BE2C (cell line): ENCODE measurements around the gene ZFP64.

ENCODE experiments used
- DNase-seq: peaks from one replicate; pipeline ENCODE4 v3.0.0-alpha.2; 2020
- H3K27me3 ChIP-seq: fragments of 250-450 bp; sonication (Bioruptor Pico); 2 replicates; pipeline ENCODE4 v1.5.1; 2020; ENCODE audit warnings: mild to moderate bottlenecking
- H3K36me3 ChIP-seq: fragments of 250-450 bp; sonication (Bioruptor Pico); 2 replicates; pipeline ENCODE4 v1.5.1; 2020; ENCODE audit warnings: mild to moderate bottlenecking
- H3K4me1 ChIP-seq: fragments of 250-450 bp; sonication (Bioruptor Pico); 2 replicates; pipeline ENCODE4 v1.5.1; 2020
- H3K4me3 ChIP-seq: 2 replicates; pipeline ENCODE4 v1.5.1; 2011; ENCODE audit warnings: low read depth, low read length
- H3K9me3 ChIP-seq: fragments of 250-450 bp; sonication (Bioruptor Pico); 2 replicates; pipeline ENCODE4 v1.5.1; 2020
- TF ChIP-seq, protein P1 (sequence below): IDR thresholded peaks from 2 replicates; pipeline ENCODE4 v1.5.1; 2012; ENCODE audit warnings: mild to moderate bottlenecking, low read depth, low read length

The ZFP64 gene

DNA sequence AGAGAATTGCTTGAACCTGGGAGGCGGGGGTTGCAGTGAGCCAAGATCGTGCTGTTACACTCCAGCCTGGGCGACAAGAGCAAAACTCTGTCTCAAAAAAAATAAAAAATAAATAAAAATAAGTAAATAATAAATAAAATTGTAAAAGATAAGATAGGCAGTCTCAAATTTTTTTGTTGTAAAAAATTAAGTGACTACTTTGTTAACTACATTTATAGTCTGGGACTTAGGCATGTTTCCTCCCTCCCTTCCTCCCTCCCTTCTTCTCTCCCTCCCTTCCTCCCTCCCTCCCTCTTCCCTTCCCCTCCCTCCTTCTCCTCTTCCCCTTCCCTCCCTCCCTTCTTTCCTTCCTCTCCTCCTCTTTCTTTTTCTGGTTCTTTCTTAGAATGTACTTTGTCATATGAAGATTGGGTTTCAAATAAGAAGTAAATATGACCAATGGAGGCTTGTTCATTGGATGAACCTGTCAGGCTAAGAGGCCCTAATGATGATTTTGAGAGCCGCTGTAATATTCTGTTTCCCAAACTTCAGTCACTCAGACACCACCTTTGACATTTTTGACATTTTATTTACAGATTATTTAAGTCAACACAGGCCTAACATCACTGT lies 24.2 kb downstream of the ZFP64 start:
- Histone ChIP-seq H3K4me3 (no peak overlapping the region), H3K27me3 (no peaks in the 10 kb centered on the region), H3K4me1 (no peaks in the 10 kb centered on the region), H3K36me3 (peaks cover 25% of the 10 kb centered on the region), H3K9me3 (no peaks in the 10 kb centered on the region)
- TF ChIP-seq, protein P1, sequence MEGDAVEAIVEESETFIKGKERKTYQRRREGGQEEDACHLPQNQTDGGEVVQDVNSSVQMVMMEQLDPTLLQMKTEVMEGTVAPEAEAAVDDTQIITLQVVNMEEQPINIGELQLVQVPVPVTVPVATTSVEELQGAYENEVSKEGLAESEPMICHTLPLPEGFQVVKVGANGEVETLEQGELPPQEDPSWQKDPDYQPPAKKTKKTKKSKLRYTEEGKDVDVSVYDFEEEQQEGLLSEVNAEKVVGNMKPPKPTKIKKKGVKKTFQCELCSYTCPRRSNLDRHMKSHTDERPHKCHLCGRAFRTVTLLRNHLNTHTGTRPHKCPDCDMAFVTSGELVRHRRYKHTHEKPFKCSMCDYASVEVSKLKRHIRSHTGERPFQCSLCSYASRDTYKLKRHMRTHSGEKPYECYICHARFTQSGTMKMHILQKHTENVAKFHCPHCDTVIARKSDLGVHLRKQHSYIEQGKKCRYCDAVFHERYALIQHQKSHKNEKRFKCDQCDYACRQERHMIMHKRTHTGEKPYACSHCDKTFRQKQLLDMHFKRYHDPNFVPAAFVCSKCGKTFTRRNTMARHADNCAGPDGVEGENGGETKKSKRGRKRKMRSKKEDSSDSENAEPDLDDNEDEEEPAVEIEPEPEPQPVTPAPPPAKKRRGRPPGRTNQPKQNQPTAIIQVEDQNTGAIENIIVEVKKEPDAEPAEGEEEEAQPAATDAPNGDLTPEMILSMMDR, result no peak
- no peak for DNase-seq

DNA sequence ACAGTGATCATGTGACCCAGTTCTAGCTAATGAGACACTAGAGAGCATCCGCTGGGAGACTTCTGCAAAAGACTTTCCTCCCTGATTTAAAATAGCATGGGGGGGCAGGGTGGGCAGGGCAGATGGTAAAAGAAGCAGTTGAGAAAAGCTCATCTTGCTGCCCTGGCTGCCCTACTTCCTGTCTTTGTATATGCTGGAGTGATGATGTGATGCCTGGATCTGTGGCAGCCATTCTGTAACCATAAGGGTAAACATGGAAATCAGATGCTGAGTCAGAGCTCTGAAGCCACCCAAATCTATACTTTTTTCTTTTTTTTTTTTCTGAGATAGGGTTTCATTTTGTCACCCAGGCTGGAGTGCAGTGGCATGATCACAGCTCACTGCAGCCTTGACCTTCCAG lies 25.4 kb downstream of the ZFP64 start:
- Histone ChIP-seq H3K27me3 (no peaks in the 10 kb centered on the region), H3K4me1 (no peaks in the 10 kb centered on the region), H3K9me3 (no peaks in the 10 kb centered on the region), H3K4me3 (no peak overlapping the region), H3K36me3 (peaks cover 25% of the 10 kb centered on the region)
- no peak for DNase-seq
- TF ChIP-seq, protein P1, result no peak

DNA sequence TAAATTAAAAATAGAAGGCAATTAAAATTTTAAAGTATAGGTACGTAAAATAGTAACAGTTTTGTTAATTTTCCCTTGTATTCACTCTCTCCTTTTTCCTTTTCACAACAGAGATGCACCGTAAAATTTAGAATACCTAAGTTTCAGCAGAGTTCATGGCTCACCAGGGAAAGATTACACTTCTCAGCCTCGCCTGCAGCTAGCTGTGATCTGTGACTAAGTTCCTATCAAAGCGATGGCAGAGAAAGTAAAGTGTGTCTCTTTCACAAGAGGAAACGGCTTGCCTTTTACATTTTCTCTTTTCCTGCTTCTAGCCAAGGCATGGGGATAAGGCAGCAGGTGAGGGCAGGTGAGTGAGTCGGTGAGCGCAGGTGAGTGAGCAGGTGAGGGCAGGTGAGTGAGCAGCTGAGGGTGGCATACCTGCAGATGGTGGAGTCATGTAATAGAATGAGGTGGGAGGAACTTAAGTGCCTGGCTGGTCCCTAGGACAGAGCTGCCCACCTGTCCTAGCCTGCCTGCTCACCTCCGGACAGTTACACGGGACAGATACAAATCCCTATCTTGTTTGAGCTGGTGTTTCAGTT lies 30.9 kb downstream of the ZFP64 start:
- no peak for DNase-seq
- no peaks in the 10 kb centered on the region for H3K4me1 ChIP-seq
- H3K27me3 ChIP-seq, result no peaks in the 10 kb centered on the region
- no peaks in the 10 kb centered on the region for H3K9me3 ChIP-seq
- TF ChIP-seq, protein P1, result no peak
- no peak overlapping the region for H3K4me3 ChIP-seq
- H3K36me3 ChIP-seq, result peaks cover 55% of the 10 kb centered on the region

DNA sequence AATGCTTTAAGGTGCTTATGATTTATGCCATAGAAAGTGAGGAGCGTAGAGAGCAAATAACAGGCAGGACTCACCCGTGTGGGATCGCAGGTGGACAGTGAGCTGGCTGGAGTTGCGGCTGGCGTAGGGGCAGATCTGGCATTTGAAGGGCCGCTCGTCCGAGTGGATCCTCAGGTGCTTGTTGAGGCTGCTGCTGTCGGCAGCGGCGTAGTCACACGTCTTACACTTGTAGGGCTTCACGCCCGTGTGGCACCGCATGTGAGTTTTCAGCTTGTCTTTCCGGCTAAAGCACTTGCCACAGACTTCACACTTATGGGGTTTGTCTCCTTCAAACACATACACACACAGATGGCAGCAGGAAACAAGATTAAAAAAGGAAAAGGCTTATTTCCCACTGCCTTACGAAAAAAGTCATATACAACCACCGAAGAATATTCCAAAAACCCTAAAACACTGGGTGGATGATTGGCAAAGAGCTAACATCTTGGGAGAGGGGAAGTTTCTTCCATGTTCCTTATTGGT lies 31.5 kb downstream of the ZFP64 start:
- DNase-seq, result no peak
- peaks cover 51% of the 10 kb centered on the region for H3K36me3 ChIP-seq
- H3K4me1 ChIP-seq, result no peaks in the 10 kb centered on the region
- H3K27me3 ChIP-seq, result no peaks in the 10 kb centered on the region
- TF ChIP-seq, protein P1, result no peak
- H3K4me3 ChIP-seq, result no peak overlapping the region
- H3K9me3 ChIP-seq, result no peaks in the 10 kb centered on the region

DNA sequence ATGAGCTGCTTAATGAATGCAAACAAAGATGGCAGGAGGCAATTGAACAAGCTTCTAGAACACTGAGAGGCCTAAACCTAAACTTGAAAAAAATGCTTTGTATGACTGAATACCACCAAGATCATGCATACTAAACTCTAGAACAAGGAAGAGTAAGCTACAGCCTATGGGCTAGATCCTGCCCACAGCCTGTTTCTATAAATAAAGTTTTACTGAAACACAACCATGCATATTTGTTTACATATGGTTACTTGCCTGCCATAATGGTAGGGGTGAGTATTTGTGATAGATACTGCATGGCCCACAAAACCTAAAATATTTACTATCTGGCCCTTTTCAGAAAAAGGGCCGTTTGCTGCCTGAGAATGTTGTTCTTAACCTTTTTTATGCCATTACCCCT lies 37.0 kb downstream of the ZFP64 start:
- TF ChIP-seq, protein P1, result no peak
- Histone ChIP-seq H3K4me3 (no peak overlapping the region), H3K9me3 (no peaks in the 10 kb centered on the region), H3K4me1 (no peaks in the 10 kb centered on the region), H3K36me3 (peaks cover 48% of the 10 kb centered on the region), H3K27me3 (no peaks in the 10 kb centered on the region)
- DNase-seq, result no peak

DNA sequence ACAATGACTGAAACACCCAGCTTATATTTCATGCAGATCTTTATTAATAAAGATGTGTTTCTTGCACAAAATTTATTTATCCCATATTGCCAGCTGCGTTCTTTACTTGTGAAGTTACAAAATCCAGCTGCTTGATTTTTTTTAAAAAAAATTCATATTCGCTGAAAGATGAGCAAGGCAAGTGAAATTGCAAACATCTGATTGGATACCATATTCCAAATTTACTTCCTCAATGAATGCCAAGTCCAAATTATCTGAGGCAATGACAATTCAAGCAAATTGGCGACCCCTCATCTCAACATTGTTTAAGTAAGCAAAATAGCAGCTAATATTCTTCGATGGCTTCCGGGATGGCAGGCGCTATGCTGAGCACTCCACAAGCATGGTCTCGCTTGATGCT lies 37.7 kb downstream of the ZFP64 start:
- peaks cover 41% of the 10 kb centered on the region for H3K36me3 ChIP-seq
- DNase-seq, result no peak
- no peaks in the 10 kb centered on the region for H3K9me3 ChIP-seq
- no peaks in the 10 kb centered on the region for H3K27me3 ChIP-seq
- TF ChIP-seq, protein P1, result no peak
- no peaks in the 10 kb centered on the region for H3K4me1 ChIP-seq
- no peak overlapping the region for H3K4me3 ChIP-seq
